SKM-1 (cell line): Measurements from ENCODE around the gene SLC7A6OS.
A peak's percentile ranks its signal among the peaks of the same experiment; 100 is the strongest.

Source experiments
- DNase-seq: peaks from one replicate; lab custom pipeline; 2025; ENCODE audit not compliant: unreplicated experiment; lab: John Stamatoyannopoulos, UW

Gene SLC7A6OS

DNA sequence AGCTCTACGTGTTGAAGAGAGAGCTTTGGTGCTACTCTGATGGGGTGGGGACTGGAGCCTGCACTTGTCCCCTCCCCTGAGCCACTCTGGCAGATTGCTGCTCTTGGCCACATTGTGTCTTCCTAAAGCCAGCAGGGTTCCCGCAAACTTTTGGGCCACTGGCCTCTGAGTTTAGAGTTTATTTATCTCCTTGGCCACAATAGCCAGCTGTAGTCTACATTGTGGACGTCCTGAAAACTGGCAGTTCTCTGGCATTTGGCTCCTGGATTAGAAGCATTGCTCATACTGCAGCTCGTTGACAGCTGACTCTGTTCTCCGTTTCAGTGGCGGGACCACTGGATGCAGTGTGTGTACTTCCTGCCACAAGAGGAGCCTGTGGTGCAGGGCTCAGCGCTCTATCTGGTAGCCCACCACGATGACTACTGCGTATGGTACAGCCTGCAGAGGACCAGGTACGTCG, 34.6 kb upstream of the SLC7A6OS start:
- DNase-seq = no peak

DNA sequence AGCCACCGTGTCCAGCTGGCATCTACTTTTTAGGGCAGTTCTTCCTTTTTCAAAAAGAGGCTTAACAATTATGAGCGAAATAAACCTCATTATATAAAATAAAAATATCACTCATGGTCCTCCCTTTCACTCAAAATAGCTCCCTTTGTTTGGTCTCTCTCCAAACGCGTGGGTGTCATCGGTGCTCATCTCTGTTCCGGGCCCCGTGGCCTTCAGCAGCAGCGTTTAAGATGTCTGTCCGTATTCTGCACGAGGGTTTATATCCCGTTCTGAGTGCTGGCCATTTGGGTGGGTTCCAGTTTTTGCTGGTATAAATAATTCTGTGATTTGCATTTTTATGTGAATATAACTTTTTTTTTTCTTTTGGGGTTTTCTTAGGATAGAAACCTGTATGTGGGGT, 33.5 kb upstream of the SLC7A6OS start:
- no peak for DNase-seq

DNA sequence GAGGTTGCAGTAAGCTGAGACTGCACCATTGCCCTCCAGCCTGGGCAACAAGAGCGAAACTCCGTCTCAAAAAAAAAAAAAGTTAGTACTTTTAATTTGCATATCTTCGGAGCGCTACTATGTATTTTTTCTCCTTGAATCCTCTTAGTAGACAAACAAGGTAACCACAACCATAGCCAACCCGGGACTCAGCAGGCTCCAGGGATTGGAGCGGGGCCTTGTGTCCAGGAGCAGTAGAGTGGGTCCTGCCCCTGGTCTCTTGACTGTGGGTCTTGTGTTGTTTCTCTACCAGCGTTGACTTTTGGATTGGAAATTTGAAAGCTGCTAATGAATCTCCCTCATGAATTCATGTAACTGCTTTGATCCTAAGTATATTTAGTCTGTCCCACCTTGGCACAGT, 32.4 kb upstream of the SLC7A6OS start:
- DNase-seq = no peak

DNA sequence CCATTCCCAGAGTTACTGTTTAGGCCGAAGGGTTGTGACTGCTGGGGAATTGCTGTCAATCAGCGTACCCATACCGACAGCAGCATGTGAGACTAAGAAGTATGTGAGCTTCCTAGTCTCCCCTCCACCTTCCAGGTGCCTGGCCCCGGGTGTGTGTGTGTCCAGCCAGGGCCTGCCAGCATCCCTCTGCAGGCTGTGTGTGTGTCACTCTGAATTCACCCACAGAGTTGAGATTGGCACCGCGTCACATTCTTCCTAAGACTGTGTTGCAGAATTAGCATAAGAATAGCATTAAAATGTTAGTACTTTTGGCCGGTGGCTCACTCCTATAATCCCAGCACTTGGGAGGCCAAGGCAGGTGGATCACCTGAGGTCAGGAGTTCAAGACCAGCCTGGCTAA, 31.9 kb upstream of the SLC7A6OS start:
- DNase-seq = no peak

DNA sequence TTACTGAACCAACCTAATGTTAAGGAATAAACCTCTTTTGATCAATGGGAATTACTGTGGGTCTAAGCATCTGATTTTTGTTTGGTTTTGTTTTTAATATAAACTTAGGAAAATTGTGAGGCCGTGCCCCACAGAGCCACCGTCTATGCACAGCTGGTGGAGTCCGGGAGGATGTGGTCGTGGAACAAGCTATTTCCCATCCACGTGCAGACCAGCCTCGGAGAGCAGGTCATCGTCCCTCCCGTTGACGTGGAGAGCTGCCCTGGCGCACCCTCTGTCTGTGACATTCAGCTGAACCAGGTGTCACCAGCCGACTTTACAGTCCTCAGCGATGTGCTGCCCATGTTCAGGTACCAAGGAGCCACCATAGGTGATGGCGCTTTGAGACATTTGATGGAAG, 28.5 kb upstream of the SLC7A6OS start:
- no peak for DNase-seq

DNA sequence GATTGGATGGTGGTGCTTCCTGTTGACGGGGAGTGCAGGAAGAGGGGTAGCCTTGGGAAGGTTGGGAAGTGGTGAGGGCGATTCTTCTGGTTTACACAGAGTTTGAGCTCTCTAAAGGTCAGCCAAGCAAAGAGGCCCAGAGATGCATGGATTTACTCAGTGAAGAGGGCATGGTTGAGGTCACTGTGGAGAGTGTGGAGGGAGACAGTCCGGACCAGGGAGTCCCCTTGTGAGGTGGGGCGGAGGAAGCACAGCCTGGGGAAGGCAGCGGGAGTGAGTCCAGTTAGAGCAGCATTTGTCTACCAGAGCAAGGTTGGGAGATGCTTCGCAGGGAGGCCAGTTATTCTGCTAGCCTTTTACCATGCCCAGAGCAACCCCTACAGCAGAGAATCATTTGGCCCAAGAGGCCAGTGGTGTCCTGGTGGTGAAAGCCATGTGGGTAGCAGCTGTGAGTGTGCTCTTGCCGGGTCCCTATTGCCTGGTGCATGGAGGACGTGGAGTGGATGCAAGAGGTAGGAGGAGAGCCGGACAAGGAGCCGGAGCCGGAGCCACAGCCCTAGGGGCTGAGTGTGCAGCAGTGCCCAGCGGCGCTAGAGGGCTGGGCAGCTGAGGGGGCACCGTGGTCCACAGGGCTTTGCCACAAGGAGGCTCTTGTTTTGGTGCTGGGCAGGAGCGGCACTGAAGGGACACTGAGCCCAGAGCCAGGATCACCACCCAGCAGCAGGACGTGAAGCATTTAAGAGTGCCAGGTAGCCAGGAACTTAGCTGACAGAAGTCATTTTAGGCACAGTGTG, 27.8 kb upstream of the SLC7A6OS start:
- no peak for DNase-seq

DNA sequence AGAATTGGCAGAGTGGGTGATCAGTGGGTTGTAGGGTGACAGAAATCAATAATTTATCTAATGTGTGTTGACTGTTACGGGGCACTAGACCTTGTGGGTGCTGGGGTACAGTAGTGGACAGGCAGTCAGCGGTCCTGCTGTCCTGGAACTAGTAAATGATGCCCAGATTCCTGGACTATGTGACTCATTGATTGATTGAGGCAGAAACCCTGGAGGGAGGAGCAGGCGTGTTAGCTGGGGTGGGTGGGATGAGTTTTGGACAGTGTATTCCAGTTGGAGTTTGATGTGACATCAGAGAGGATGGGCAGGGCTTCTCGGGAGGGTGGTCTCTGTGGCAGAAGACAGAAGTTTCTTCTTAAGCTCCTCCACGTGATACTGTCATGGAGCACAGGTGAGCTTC, 24.4 kb upstream of the SLC7A6OS start:
- DNase-seq = no peak

DNA sequence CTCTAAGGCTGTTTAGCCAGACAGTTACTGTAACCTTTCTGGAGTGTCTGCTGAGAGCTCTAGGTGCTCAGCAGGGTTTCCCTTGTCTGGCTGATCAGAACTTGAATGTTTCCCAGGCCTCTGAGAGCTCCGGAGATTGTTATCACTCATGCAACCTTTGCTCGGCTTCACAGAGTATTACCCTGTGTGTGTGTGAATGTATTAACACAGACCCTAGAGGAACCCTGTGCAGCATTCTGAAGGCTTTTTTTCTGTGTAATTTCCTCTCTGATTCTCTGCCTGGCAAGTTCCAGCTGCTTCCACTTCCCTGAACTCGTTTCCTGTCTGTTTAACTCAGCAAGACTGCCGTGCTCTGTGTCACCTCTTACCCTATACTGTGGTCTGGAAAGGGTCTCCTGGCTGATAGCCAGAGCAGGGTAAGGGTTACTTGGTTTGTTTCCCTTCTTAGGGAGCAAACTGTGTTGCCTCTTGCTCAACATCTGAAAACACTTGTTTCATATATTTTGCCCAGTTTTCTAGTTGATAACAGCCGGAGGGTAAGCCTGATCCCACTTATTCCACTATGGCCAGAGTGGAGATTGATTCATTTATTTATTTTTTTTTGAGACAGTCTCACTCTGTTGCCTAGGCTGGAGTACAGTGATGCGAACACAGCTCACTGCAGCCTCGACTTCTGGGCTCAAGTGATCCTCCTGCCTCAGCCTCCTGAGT, 21.8 kb upstream of the SLC7A6OS start:
- DNase-seq = peak; percentile 96

DNA sequence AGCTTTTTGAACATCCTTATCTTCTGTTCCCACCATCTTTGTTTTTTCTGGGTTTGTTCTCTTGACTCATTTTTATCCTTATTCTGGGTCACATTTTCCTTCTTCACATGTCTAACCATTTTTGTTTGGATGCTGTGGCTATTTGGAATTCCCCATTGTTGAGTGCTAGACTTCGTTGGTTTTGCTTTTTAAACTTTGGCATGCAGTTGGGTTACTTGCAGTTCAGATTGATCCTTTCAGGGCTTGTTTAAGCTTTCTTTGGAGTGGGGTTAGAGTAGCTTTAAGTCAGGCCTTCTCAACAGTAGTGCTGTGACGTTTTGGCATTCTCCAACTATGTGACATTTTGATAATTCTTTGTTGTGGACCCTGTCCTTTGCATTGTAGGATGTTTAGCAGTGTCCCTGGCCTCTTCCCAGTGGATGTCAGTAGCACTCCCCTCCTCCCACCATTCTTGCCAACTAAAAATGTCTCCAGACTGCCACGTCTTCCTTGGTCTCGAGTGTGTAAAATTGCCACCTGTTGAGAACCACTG, 21.2 kb upstream of the SLC7A6OS start:
- no peak for DNase-seq

DNA sequence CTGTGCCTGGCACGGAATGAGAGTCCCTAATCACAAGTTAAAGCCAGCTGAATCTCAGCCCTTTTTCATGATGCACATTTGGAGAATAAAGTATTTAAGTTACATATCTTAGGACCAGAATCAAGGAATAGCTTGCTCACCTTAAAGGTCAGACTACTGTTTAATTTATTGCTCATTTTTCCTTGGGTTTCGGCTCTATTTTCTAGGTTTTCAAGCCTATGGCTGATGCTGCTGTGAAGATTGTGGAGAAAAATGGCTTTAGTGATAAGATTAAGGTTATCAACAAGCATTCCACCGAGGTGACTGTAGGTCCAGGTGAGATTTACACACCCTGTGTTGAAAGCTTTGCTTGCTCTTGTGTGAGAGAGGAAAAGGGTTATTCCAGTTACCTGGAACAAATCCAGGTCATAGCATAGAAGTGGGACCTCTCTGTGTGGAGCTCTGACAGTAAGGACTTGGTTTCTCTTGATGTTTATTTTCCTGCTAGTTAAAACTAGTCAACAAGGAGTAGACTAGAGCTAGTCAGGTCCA, 18.2 kb upstream of the SLC7A6OS start:
- DNase-seq = no peak

DNA sequence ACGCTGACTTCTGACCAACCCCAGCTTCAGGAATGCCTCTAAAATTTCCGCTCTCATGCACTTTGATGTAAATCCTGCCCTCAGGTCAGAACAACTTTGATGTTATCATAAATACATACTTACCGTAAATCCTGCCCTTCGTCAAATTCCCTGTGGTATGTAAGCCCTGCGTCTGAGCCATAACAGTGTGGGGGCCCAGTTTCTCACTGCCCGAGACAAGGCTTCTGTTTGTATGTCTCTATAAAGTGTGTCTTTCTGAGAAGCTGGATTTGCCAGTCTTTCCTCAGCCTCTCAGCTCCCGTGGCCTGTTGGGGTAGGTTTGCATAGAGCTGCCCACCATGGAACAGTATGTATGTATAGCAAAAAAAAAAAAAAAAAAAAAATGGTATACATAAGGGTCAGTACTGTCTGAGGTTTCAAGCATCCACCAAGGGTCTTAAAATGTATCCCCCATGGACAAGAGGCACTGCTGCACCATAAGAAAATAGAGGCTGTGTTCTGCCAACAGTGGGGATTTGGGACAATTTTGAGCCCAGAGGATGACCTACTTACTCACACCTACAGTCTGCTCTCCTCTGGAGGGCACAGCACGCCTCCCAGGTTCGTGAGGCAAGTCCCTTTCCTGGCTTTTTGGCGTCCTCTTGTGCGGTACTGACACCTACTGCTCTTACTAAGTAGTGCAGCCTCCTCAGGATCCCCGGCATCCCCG, 17.6 kb upstream of the SLC7A6OS start:
- peak; percentile 64 for DNase-seq

DNA sequence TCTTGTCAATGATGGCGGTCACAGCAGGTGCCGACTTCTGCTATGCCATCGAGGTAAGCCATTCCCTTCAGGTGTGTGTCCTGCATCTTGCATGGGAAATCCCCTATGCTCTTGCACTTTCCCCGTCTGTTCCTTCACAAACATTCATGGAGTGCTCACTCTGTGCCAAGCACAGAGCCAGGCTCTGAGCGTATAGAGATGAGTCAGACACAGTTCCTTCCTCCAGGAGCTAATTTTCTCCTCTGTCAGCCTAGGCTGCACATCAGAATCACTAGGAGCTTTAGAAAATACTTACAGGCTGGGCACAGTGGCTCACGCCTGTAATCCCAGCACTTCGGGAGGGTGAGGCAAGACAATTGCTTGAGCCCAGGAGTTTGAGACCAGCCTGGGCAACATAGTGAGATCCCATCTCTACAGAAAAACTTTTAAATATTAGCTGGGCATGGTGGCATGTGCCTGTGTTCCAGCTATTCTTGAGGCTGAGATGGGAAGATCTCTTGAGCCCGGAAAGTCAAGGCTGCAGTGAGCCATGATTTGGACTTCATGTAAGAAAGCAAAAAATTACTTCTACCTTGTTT, 14.1 kb upstream of the SLC7A6OS start:
- DNase-seq = no peak

DNA sequence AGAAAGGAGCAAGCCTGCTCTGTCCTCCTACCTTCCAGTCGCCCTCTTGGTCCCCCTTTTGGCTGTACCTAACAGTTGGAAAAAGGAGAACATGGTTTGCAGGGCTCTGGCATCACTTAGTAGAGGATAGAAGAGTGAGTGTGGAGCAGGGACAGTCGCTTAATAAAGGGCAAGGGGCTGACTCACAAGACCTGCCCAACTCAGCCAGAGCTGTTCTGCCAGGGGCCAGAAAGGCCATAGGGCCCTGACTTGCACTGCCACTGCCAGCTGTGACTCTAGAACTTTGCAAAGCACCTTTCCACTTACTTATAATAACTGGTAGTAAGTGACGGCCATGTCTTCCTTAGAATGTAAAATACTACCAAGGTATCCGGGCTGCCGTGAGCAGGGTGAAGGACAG, 13.6 kb upstream of the SLC7A6OS start:
- DNase-seq = no peak

DNA sequence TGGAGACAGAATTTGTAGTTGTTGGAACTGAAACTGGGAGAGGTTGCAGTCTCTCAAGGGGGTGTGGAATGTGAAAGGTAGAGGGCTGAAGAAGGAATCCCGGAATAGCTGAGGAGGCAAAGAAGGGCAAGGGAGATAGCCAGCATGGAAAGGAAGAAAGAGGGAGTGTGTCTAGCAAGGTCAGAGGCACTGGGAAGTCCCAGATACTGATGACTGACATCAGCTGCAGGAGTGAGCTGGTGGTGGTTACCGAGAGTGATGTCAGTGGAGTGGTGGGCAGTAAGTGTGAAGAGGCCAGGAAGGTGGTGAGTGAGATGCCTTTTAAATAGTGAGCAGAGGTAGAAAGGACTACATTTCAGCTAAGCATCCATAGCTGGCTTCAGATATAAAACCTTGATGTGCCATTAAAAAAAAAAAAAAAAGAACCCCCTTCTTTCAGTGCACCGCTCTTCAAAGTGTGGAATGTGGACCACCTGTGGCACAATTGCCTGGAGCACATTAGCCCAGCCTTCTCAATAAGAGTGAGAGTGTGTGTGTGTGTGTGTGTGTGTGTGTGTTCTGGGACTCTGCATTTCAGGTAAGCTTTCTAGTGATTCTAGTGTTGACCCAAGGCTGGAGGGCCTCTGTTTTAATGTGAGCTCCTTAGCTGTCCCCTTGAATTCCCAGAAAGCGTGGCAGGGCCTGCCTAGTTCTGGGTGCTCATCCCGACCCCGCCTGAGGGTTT, 8.6 kb upstream of the SLC7A6OS start:
- no peak for DNase-seq

DNA sequence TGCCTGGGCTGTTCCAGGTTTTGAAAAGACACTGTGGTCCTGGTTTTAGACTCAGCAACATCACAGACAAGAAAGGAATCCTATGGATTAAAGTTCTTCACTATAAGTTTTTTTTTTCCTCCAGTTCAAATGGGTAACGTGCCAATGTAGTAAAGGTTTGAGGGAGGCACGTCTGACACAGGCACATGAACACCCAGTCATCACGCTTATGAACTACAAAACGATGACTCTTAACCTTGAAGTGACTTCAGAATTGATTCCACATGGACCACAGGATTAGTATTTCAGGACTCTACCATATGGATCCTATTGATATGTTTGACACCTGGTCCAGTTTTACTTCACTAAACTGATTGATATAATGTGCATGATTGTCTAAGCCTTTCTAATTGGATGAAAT, 2.4 kb upstream of the SLC7A6OS start:
- no peak for DNase-seq

DNA sequence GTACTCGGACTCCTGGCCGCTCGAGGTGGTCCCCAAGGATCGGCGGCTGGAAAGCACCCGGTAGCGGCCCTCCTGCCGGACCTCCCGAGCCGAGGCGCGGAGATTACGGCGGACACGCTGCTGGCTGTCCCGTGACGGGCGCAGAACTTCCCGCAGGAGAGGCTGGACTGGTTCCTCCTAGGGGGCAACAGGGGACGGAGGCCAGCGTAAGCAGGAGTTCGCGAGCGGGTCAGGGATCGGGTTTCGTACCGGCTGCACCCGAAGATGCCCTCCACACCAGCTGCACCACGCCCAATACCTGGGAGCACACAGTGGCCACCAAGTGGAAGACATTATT, 341 bp downstream of the SLC7A6OS start:
- DNase-seq = no peak

DNA sequence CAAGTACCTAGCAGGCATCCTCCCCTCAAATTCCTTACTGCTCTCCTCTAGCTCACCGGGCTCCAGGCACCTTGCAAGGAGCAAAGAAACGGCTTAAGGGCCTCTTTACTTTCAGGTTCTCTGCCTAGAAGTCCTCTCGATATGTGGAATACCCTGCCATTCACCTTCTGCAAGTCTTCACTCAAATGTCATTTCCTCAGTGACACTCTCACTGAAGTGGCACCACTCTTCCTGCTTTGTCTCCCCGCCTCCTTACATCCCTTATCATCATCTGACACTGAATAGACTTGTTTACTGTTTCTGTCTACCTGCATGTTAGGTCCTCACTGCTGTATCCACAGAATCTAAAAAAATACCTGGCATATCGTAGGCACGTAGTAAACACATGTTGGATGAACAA, 947 bp downstream of the SLC7A6OS start:
- DNase-seq = no peak

DNA sequence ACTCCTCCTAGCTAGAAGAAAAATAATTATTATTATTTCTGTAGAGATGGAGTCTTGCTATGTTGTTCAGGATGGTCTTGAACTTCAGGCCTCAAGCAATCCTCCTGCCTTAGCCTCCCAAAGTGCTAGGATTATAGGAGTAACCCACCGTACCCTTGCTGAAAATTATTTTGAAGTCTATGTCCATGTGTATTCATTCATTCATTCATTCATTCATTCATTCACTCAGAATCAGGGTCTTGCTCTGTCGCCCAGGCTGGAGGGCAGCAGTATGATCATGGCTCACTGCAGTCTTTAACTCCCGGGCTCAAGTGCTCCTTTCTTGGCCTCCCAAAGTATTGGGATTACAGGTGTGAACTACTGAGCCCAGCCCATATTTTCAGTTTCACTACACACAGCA, 4.1 kb downstream of the SLC7A6OS start:
- DNase-seq = no peak

DNA sequence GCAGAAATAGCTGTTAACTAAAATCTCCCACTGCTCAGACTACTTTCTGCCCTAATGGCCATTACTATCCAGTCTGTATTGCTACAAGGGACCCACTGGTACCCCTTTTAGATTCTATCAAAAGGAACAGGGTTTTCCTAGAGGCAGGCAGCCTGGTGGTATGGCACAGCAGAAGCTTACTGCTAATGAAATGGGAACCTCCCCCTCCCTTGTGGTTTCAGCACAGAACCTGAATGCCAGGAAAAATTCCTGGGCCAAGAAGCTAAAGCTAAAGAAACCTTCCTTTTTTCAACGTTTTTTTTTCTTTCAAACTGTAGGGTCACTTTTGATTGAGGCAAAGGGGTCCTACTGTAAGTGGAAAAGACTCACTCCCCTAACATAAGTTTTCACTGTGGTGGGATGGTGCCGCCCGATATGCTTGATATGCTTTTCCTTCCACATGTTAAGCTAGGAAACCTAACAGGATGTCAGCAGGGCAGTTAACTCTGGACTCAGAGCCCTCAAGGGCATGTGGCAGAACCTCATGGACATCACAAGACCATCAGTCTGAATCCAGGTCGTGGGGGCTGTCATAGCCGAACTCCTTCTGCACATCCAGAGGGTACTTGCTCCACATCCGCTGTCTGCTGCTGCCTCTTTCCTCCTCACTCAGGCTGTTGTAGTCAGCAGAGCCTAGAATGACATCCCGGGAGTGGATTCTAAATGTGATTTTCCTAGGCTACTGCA, 9.8 kb downstream of the SLC7A6OS start:
- DNase-seq = no peak
